CD1c-positive myeloid dendritic cell (primary cell): ENCODE data around the gene KRTAP10-10.
"Not testable (repeated sequence)": the region's sequence is repeated elsewhere in the genome, so short reads cannot be mapped to it uniquely, and the experiment has no call there.

Source experiments
- DNase-seq: peaks from one replicate; pipeline ENCODE4 v3.0.0-alpha.2; 2016; ENCODE audit errors: extremely low spot score

KRTAP10-10 gene

DNA sequence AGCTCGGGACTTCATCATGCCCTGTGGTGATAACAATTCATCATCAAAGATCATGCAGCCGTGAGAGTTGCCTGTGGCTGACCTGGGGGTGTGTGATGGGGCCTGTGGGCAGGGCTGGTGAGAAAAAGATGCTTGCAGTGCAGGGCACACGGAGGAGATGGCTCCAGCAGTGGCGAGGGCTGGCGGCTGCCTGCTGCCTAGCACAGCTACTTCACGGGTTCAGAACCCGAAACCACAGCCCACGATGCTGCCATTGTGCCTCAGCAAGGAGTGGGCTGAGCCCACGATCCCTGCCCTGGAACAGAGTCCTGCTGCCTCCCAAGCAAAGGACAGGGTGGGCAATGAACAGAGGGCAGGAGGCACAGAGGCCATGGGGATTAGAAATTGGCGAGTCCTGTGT lies 10.9 kb upstream of the KRTAP10-10 start:
- DNase-seq, result no peak

DNA sequence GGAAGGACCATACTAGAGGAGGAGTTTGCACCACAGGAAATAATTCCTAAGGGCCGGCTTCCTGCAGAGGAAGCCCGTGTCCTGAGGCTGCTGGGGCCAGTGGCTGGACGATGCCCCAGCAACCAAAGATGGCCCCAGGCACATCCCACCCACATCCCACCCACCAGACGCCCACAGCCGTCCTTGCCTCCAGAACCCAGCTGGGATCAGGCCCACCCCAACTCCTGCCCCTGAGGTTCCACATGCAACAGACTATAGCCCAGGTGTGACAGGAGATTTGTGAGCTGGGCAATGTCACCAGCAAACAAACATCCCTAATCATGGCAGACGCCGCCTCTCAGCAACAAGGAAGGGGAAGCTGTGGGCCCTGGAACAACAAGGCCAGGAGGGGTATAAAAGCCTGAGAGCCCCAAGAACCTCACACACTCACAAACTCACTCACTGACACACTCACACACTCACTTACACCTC lies 10.4 kb upstream of the KRTAP10-10 start, which contains the start of gene KRTAP10-9:
TSS of gene KRTAP10-9 (plus strand) at position 421 of the 471 bp plus-strand sequence. CDS start 79 bp downstream, outside the sequence.
- no peak for DNase-seq

DNA sequence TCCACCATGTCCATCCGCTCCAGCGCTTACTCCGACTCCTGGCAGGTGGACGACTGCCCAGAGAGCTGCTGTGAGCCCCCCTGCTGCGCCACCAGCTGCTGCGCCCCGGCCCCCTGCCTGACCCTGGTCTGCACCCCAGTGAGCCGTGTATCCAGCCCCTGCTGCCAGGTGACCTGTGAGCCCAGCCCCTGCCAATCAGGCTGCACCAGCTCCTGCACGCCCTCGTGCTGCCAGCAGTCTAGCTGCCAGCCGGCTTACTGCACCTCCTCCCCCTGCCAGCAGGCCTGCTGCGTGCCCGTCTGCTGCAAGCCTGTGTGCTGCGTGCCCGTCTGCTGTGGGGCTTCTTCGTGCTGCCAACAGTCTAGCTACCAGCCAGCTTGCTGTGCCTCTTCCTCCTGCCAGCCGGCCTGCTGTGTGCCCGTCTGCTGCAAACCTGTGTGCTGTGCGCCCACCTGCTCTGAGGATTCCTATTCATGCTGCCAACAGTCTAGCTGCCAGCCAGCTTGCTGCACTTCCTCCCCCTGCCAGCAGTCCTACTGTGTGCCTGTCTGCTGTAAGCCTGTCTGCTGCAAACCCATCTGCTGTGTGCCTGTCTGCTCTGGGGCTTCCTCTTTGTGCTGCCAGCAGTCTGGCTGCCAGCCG lies 9.9 kb upstream of the KRTAP10-10 start:
- DNase-seq, result not testable (repeated sequence)

DNA sequence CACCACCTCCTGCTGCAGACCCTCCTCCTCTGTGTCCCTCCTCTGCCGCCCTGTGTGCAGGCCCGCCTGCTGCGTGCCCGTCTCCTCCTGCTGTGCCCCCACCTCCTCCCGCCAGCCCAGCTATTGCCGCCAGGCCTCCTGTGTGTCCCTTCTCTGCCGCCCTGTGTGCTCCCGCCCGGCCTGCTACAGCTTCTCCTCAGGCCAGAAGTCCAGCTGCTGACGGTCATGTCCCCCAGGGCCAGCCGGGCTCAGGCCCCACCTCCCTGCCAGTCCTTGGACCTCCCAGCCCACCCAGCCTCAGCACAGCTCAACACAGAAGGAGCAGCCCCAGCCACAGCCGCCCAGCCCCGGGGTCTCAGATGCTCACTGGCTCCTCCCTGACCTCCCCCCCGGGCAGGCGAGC lies 9.3 kb upstream of the KRTAP10-10 start:
- not testable (repeated sequence) for DNase-seq

DNA sequence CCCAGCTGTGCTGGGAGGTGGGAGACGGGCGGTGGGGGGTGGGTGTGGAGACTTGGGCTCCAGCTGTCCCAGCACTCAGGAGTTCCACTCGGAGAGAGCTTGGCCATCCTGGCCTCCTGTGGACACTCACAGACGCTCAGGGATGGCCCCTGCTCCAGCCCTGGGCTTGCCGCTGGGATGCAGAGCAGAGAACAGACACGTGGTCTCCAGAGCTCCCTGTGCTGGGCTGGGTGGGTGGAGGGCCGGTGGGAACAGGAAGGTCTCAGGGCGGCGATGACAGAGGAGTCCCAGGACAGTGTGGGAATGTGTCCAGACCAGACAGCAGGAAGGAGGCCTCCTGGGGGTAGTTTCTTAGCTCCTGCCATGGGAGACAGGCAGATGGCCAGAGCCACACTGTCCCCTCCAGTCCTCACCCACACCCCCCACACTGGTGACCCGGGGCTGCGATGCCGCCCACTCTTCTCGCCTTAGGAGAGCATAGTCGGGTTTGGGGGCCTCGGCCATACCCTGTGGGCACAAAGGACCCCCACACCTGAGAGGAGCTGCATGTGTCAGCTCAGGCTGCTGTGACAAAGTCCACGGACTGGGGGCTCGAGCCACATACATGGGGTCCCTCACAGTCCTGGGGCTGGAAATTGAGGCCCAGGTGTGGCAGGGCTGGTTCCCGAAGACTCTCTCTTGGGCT lies 8.3 kb upstream of the KRTAP10-10 start:
- DNase-seq, result no peak

DNA sequence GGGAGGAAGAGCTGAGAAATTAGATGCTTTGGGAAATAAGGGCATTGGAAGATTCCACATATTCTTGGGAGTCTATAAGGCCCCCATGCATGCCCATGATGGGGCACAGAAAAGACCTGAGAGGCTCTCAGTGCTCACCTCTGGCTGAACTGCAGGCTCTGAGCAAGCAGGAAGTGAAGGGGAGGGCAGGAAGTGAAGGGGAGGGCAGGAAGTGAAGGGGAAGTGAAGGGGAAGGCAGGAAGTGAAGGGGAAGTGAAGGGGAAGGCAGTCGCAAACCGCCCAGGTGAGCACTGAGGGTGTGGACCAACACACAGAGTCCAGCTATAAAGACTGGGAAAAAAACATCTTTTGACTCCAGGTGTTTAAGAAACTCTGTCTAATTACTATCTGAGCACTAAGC lies 6.7 kb upstream of the KRTAP10-10 start:
- no peak for DNase-seq

DNA sequence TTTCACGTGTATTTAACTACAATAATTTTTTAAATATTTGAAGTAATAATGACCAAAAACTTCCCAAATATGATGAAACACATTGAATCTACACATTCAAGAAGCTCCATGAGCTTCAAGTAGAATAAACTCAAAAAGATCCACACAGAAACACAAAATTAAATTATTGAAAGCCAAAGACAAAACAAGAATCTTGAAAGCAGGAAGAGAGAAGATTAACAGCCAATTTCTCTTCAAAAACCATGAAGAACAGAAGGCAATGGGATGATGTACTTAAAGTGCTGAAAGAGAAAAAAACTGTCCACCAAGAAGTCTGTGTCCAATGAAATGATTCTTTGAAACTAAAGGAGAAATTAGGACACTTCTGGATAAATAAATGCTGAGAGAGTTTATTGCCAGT lies 5.1 kb upstream of the KRTAP10-10 start:
- no peak for DNase-seq

DNA sequence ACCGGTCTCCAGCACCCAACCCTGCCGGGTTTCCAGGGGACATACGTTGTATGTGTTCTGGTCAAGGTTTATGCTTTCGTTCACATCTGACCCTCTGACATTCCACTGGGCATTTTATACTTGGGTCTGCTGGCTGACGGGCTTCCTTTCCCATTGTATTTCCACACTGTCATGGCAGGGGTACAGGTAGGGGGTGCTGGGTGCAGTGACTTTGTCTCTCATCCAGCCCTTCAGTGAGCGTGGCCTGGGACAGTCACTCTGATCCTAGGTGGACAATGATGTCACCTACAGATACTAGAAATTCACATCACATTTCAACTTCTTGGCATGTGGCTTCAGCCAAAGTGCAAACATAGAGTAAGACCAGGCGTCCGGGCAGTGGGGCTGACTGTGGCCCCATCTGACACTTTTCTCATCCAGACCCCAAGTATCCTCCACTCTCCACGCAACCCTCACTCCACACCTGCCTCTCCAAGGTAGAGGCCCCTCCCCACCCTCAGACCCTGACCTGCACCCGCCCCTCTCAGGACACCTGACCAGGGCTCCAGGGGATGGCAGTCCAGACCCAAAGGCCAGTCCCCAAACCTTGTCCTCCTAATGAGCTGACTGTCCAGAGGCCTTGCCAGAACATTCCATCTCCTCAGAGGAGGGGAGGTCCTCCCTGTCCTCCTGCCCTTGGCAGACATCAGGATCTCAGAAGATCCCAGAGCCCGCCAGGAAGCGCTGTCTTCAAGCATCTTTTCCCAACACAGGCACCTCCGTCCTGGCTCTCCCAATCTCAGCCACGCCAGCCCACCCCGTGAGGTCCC lies 743 bp upstream of the KRTAP10-10 start:
- no peak for DNase-seq

DNA sequence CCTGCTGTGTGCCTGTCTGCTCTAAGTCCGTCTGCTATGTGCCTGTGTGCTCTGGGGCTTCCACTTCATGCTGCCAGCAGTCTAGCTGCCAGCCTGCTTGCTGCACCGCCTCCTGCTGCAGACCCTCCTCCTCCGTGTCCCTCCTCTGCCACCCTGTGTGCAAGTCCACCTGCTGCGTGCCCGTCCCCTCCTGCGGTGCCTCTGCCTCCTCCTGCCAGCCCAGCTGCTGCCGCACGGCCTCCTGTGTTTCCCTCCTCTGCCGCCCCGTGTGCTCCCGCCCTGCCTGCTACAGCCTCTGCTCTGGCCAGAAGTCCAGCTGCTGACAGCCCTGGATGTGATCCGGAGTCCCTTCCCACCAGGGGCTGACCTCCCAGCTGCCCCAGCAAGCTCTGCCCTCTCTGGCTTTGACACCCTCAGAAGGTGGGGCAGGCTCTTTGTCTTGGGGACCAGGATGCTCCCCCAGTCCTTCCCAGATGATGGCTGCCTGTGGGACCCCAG lies 744 bp downstream of the KRTAP10-10 start:
- not testable (repeated sequence) for DNase-seq

DNA sequence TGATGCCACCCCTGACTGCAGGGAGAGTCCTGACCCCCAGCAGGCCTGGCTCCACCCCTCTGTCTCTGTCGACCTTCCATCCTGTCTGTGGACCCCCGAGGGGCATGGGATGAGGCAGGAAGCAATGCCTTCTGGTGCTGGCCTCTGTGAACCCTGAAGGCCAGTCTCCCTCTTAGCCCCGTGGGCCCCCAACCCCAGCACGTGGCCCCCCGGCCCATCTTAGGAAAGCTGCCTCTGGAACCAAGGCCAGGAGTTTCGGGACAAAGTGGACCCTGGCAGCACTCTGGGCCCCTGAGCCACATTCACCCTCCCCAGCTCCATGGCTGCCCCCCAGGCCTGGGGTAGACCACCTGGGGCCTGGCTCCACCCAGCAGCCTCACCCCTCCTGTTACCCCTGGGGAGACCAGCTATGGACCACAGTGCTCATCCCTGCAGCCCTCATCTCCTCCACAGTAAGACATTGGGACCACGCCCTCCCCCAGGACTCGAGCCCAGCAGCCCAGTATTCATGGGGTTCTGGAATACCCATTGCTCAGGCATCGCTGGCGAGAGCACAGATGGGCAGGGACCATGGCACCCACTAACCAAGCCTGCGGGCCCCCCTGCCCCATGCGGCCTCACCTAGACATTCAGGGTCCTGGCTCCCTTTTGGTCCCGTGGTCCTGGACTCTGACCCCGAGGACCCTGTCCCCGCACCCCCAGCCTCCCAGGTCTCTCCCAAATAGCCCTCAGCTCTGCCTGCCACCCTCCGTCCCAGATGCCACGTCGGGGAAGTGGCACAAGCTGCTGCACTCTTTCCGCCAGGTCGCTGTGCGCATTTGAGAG lies 1.6 kb downstream of the KRTAP10-10 start:
- DNase-seq, result not testable (repeated sequence)

DNA sequence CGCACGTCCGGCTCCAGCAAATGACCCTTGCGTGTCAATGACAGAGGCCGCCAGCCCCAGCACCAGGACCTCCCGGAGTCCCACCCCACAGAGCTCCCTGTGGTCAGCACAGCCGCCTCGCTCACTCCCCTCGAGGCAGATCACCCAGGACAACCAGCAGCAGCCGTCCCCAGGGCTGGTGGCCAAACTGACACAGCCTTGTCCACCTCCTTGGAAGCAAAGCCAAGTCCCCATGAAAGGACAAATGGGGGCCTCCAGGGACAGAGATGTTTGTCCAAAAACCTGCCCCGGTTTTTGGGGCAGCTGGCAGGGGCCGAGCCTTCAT lies 2.1 kb downstream of the KRTAP10-10 start:
- no peak for DNase-seq

DNA sequence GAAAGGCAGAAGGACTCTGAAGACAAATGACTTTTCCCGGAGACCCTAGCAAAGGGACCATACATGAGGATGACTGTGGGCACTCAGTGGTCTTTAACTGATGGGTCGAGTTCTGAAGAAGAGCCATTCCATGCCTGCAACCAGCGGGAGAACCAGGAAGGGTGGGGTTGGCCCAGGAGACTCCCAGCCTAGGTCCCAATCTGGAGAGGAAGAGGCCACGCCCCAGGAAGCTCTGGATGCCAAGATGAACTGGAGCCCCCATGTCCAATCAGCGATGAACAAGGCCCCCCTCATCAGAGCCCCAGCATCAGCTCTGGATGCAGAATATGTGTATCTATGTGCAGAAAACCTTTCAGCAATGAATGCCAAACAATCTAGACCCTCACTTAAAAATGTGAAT lies 3.6 kb downstream of the KRTAP10-10 start:
- DNase-seq, result no peak

DNA sequence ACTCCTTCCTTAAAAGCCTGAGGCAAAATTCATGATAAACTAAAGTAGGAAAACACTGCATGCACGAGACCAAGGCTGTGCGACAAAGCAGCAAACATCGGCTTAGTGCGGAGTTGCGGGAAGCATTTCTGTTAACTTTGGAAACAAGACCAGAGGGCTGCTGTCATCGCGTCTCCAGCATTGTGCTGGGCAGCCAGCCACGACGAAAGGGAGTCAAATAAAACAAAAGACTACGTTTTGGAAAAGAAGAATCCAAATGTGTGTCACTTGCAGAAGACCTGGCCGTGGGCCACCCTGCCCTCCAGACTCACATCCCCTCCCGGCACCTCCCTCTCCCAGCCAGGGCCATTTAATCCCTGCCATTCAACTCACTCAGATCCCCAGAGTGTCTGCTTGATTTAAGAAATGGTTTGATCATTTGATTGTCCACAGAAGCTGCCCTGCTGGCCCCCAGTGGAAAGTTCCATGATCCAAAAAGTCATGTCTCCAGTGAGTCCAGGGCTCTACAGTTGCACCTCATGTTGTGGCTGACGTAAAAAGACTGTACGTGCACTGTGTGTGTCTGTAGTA lies 6.7 kb downstream of the KRTAP10-10 start:
- DNase-seq, result no peak

DNA sequence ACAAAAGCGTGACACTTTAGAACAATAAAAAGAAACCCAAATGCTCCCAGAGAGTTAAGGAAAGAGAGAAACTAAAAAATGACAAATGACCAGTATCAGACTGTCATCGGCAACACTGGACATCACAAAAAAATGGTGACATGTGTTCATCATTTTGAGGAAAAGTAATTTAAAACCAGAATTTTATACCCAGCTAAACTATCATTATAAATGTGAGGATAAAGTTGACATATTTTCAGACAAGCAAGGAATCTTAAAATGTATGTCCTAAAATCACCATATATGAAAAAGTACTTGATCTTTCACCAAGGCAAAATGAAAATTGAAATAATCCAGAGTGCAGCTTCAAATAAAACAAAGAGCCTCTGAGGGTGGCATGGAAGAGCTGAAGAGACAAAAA lies 7.7 kb downstream of the KRTAP10-10 start:
- DNase-seq, result no peak

DNA sequence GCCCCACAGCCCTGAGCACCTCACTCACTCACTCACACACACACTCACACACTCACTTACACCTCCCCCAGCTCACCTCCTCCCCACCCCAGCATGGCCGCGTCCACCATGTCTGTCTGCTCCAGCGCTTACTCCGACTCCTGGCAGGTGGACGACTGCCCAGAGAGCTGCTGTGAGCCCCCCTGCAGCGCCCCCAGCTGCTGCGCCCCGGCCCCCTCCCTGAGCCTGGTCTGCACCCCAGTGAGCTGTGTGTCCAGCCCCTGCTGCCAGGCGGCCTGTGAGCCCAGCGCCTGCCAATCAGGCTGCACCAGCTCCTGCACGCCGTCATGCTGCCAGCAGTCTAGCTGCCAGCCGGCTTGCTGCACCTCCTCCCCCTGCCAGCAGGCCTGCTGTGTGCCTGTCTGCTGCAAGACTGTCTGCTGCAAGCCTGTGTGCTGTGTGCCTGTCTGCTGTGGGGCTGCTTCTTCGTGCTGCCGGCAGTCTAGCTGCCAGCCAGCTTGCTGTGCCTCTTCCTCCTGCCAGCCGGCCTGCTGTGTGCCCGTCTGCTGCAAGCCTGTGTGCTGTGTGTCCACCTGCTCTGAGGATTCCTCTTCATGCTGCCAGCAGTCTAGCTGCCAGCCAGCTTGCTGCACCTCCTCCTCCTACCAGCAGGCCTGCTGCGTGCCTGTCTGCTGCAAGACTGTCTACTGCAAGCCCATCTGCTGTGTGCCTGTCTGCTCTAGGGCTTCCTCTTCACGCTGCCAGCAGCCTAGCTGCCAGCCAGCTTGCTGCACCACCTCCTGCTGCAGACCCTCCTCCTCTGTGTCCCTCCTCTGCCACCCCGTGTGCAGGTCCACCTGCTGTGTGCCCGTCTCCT lies 9.4 kb downstream of the KRTAP10-10 start, which contains the start of gene KRTAP10-11:
TSS of gene KRTAP10-11 (plus strand) at position 49 of the 856 bp plus-strand sequence. CDS start at position 94, 45 bp downstream.
- not testable (repeated sequence) for DNase-seq

DNA sequence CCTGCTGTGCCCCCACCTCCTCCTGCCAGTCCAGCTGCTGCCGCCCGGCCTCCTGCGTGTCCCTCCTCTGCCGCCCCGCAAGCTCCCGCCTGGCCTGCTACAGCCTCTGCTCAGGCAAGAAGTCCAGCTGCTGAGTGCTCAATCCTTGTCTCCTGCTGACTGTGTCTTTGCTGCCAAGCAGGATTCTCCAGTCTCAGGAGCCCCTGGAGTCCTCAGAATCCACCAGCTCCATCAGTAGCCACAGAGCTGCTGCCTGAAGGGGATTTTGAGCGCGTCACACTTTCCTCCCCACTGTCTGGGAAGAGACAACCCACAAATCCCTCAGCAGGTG lies 10.0 kb downstream of the KRTAP10-10 start:
- no peak for DNase-seq

DNA sequence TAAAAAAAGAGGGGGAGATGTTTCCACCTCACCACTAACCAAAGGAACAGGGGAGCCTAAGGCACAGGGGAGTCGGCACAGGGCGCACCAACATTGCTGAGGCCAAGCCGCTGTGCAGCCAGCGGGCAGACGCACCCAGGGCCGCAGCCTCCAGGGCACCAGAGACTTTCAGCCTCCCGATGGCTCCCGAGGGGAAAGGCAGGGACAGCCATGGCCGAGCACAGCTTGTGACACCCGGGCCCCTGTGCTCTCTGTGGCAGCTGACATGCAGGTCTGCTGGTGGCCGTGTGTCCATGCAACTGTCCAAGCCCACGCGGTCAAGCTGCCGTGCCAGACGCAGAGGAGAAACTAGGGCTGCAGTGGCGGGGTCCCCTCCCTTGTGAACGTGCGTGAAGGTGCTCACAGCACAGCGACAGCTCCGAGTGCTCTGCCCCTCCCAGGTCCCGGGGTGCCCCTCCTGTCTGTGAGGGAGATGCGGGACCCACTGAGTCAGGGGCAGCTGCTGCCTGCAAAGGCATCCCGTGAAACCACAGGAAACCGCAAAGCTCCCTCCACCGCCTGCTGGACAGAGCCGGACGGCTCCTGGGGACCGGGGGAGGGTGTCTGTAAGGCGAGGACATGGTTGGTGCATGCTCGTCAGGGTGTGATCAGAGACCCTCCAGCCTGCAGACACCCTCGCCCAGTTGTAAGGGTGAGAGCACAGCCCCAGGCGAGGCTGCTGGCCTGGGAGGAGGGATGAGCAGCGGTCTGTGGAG lies 11.6 kb downstream of the KRTAP10-10 start:
- DNase-seq, result no peak

DNA sequence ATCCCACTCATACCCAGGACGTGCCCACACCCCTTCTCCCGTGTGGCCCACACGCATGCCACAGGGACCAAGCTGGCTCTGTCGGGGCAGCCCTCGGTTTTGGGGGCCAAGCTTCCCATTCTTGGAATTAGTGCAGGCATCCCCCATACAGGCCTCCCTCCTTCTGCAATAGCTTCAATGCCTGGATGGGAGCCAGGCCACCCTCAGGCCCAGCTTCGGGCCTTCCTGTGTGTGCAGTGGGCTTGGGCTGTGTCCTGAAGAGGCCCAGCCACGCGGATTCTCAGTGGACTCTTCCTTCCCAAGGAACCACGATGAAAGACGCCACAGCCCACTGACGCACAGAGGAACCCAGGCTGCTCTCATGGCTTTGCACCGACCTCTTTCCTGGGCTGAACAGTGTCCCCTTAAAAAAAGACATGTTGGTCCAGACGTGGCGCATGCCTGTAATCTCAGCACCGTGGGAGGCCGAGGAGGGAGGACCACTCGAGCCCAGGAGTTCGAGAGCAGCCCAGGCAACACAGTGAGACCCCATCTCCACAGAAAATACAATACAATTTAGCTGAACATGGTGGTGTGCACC lies 12.5 kb downstream of the KRTAP10-10 start:
- DNase-seq, result no peak
